Measurements from ENCODE around the gene LRR1.

GRCh38 chr14:49579841-49580240 lies 18.9 kb upstream of the LRR1 start:
- TF ChIP-seq POLR2A (IDR thresholded peaks at IDR 0.05; ENCODE audit: low read depth, low read length) (no peak), CEBPB (IDR thresholded peaks at IDR 0.05; ENCODE audit: low read depth, low read length) (no peak), CTCF (conservative IDR thresholded peaks at IDR 0.05; ENCODE audit: low read depth, low read length) (no peak), MAFK (IDR thresholded peaks at IDR 0.05; ENCODE audit: low read depth, low read length) (no peak), MXI1 (IDR thresholded peaks at IDR 0.05; ENCODE audit: borderline replicate concordance, low read depth, low read length) (no peak), BHLHE40 (IDR thresholded peaks at IDR 0.05; ENCODE audit: low read depth, low read length) (no peak), USF2 (IDR thresholded peaks at IDR 0.05; ENCODE audit: low read depth, low read length) (no peak), FOS (IDR thresholded peaks at IDR 0.05; ENCODE audit: low read depth, low read length) (no peak), RAD21 (IDR thresholded peaks at IDR 0.05; ENCODE audit: low read length) (no peak), RCOR1 (IDR thresholded peaks at IDR 0.05; ENCODE audit: insufficient replicate concordance, low read length) (no peak)
